Cerebellar nuclear complex (tissue), 1 donor: Measurements from ENCODE around the gene PNO1.
"Not testable (repeated sequence)": the region's sequence is repeated elsewhere in the genome, so short reads cannot be mapped to it uniquely, and the experiment has no call there.

Experiments
- DNase-seq, 2 experiments: peaks; one replicate each; lab custom pipeline; 2025; lab: John Stamatoyannopoulos, UW

Gene PNO1

GRCh38 chr2:68157402-68158133 lies at the start of gene PNO1:
TSS of gene PNO1 (plus strand) at chr2:68157888. CDS start at chr2:68157935, 47 bp downstream.
- peak; percentile 27 to 85 for DNase-seq

- DNase-seq = no peak
Observed at GRCh38 chr2:68108120-68108519, 49.6 kb upstream of the PNO1 start.

GRCh38 chr2:68110102-68110501 lies 47.6 kb upstream of the PNO1 start:
- DNase-seq = no peak

- no peak for DNase-seq
Observed at GRCh38 chr2:68115965-68116364, 41.7 kb upstream of the PNO1 start.

GRCh38 chr2:68117922-68118321 lies 39.8 kb upstream of the PNO1 start:
- not testable (repeated sequence) for DNase-seq

- no peak for DNase-seq
Observed at GRCh38 chr2:68118816-68119215, 38.9 kb upstream of the PNO1 start.

- DNase-seq = no peak
Observed at GRCh38 chr2:68119504-68119903, 38.2 kb upstream of the PNO1 start.

GRCh38 chr2:68121873-68122679 lies 35.6 kb upstream of the PNO1 start:
- peak in 1 of 2 experiments; percentile 26 for DNase-seq

- no peak for DNase-seq
Observed at GRCh38 chr2:68122680-68122964, 35.1 kb upstream of the PNO1 start.

GRCh38 chr2:68124321-68124720 lies 33.4 kb upstream of the PNO1 start:
- no peak for DNase-seq

- no peak for DNase-seq
Observed at GRCh38 chr2:68125821-68126220, 31.9 kb upstream of the PNO1 start.

GRCh38 chr2:68126561-68126960 lies 31.1 kb upstream of the PNO1 start:
- no peak for DNase-seq

- DNase-seq = no peak
Observed at GRCh38 chr2:68127358-68128242, 30.1 kb upstream of the PNO1 start.

GRCh38 chr2:68134120-68134519 lies 23.6 kb upstream of the PNO1 start:
- DNase-seq = no peak

- no peak for DNase-seq
Observed at GRCh38 chr2:68134554-68134953, 23.1 kb upstream of the PNO1 start.

GRCh38 chr2:68135448-68136320 lies 22.0 kb upstream of the PNO1 start:
- DNase-seq = no peak

- DNase-seq = no peak
Observed at GRCh38 chr2:68141875-68142274, 15.8 kb upstream of the PNO1 start.

- no peak for DNase-seq
Observed at GRCh38 chr2:68151037-68151436, 6.7 kb upstream of the PNO1 start.

- DNase-seq = no peak
Observed at GRCh38 chr2:68152681-68153347, 4.9 kb upstream of the PNO1 start.

GRCh38 chr2:68155618-68156017 lies 2.1 kb upstream of the PNO1 start:
- DNase-seq = no peak

GRCh38 chr2:68156419-68156818 lies 1.3 kb upstream of the PNO1 start:
- DNase-seq = no peak
